Adipocyte (in vitro differentiated cells): Measurements from ENCODE around the gene UQCRH.
"Not testable (repeated sequence)": the region's sequence is repeated elsewhere in the genome, so short reads cannot be mapped to it uniquely, and the experiment has no call there.

ENCODE experiments used
- DNase-seq: peaks from one replicate; pipeline ENCODE4 v3.0.0-alpha.2; 2015; ENCODE audit warnings: low read depth
- H3K27me3 ChIP-seq: replicated peaks from 2 replicates; pipeline ENCODE4 v1.7.0; 2013; ENCODE audit warnings: mild to moderate bottlenecking, low read length, moderate library complexity; ENCODE audit not compliant: control insufficient read depth, insufficient read depth
- H3K36me3 ChIP-seq: 2 replicates; pipeline ENCODE4 v1.7.0; 2013; ENCODE audit warnings: low read length, mild to moderate bottlenecking, moderate library complexity; ENCODE audit not compliant: control insufficient read depth, insufficient read depth, severe bottlenecking
- H3K4me1 ChIP-seq: 2 replicates; pipeline ENCODE4 v1.7.0; 2013; ENCODE audit warnings: mild to moderate bottlenecking, low read length, moderate library complexity; ENCODE audit not compliant: control insufficient read depth, insufficient read depth
- H3K4me3 ChIP-seq: 2 replicates; pipeline ENCODE4 v1.7.0; 2013; ENCODE audit warnings: mild to moderate bottlenecking, low read length, moderate library complexity
- H3K9ac ChIP-seq: 2 replicates; pipeline ENCODE4 v1.7.0; 2013; ENCODE audit warnings: mild to moderate bottlenecking, low read length, moderate library complexity
- H3K9me3 ChIP-seq: 2 replicates; pipeline ENCODE4 v1.7.0; 2013; ENCODE audit warnings: mild to moderate bottlenecking, low read length, moderate library complexity; ENCODE audit not compliant: control insufficient read depth

Gene UQCRH

GRCh38 chr1:46337409-46337808, 33.9 kb downstream of the UQCRH start:
- H3K9ac ChIP-seq, H3K9me3 ChIP-seq, H3K27me3 ChIP-seq, H3K36me3 ChIP-seq, DNase-seq, H3K4me3 ChIP-seq: not testable (repeated sequence)
- peaks cover 15% of the 10 kb centered on the region for H3K4me1 ChIP-seq

- H3K9me3 ChIP-seq, result no peaks in the 10 kb centered on the region
- peaks cover 19% of the 10 kb centered on the region for H3K4me1 ChIP-seq
- H3K36me3 ChIP-seq, result peaks cover 20% of the 10 kb centered on the region
- H3K9ac ChIP-seq, result peak within 1 kb of the TSS; percentile 86
- H3K4me3 ChIP-seq, result peak within 1 kb of the TSS; percentile 82
- peak; percentile 98 for DNase-seq
- H3K27me3 ChIP-seq, result no peaks in the 10 kb centered on the region
These were observed 37.1 kb downstream of the UQCRH start, which contains the start of gene NSUN4 for GRCh38 chr1:46340404-46341221. NSUN4 (plus strand) TSS chr1:46340807; CDS start chr1:46340827, 20 bp downstream.

GRCh38 chr1:46341222-46342083, 38.0 kb downstream of the UQCRH start:
- peak overlapping the region; percentile 82 for H3K4me3 ChIP-seq
- peak overlapping the region; percentile 86 for H3K9ac ChIP-seq
- no peak for DNase-seq
- no peaks in the 10 kb centered on the region for H3K27me3 ChIP-seq
- peaks cover 19% of the 10 kb centered on the region for H3K4me1 ChIP-seq
- H3K9me3 ChIP-seq, result no peaks in the 10 kb centered on the region
- H3K36me3 ChIP-seq, result peaks cover 21% of the 10 kb centered on the region

- no peaks in the 10 kb centered on the region for H3K9me3 ChIP-seq
- peaks cover 19% of the 10 kb centered on the region for H3K4me1 ChIP-seq
- H3K27me3 ChIP-seq, result no peaks in the 10 kb centered on the region
- peaks cover 28% of the 10 kb centered on the region for H3K36me3 ChIP-seq
- peak; percentile 57 for DNase-seq
- H3K4me3 ChIP-seq, result peak overlapping the region; percentile 82
- H3K9ac ChIP-seq, result peak overlapping the region; percentile 86
These were observed 38.7 kb downstream of the UQCRH start for GRCh38 chr1:46342084-46342656.

- no peak overlapping the region for H3K4me3 ChIP-seq
- no peak overlapping the region for H3K9ac ChIP-seq
- no peaks in the 10 kb centered on the region for H3K9me3 ChIP-seq
- no peaks in the 10 kb centered on the region for H3K27me3 ChIP-seq
- H3K36me3 ChIP-seq, result peaks cover 33% of the 10 kb centered on the region
- DNase-seq, result no peak
- H3K4me1 ChIP-seq, result peaks cover 24% of the 10 kb centered on the region
These were observed 39.3 kb downstream of the UQCRH start for GRCh38 chr1:46342677-46343350.

GRCh38 chr1:46343351-46343695, 39.8 kb downstream of the UQCRH start:
- peaks cover 33% of the 10 kb centered on the region for H3K36me3 ChIP-seq
- H3K9ac ChIP-seq, result peak overlapping the region; percentile 8
- H3K9me3 ChIP-seq, result no peaks in the 10 kb centered on the region
- H3K4me1 ChIP-seq, result peaks cover 24% of the 10 kb centered on the region
- no peaks in the 10 kb centered on the region for H3K27me3 ChIP-seq
- DNase-seq, result no peak
- H3K4me3 ChIP-seq, result no peak overlapping the region

- Histone ChIP-seq H3K36me3 (peaks cover 33% of the 10 kb centered on the region), H3K9ac (peak overlapping the region; percentile 8), H3K27me3 (no peaks in the 10 kb centered on the region), H3K4me3 (no peak overlapping the region), H3K4me1 (peaks cover 24% of the 10 kb centered on the region), H3K9me3 (no peaks in the 10 kb centered on the region)
- DNase-seq, result no peak
These were observed 40.2 kb downstream of the UQCRH start for GRCh38 chr1:46343705-46344104.

- H3K4me1 ChIP-seq, result peaks cover 21% of the 10 kb centered on the region
- peaks cover 39% of the 10 kb centered on the region for H3K36me3 ChIP-seq
- H3K27me3 ChIP-seq, result no peaks in the 10 kb centered on the region
- no peak overlapping the region for H3K4me3 ChIP-seq
- DNase-seq, result no peak
- H3K9ac ChIP-seq, result no peak overlapping the region
- H3K9me3 ChIP-seq, result no peaks in the 10 kb centered on the region
These were observed 41.0 kb downstream of the UQCRH start for GRCh38 chr1:46344481-46344880.

- H3K4me1 ChIP-seq, result peaks cover 18% of the 10 kb centered on the region
- DNase-seq, result no peak
- no peak overlapping the region for H3K4me3 ChIP-seq
- no peak overlapping the region for H3K9ac ChIP-seq
- H3K9me3 ChIP-seq, result no peaks in the 10 kb centered on the region
- H3K36me3 ChIP-seq, result peaks cover 47% of the 10 kb centered on the region
- H3K27me3 ChIP-seq, result no peaks in the 10 kb centered on the region
These were observed 41.8 kb downstream of the UQCRH start for GRCh38 chr1:46345281-46345680.

- no peak for DNase-seq
- peaks cover 3% of the 10 kb centered on the region for H3K4me1 ChIP-seq
- no peak overlapping the region for H3K9ac ChIP-seq
- peaks cover 70% of the 10 kb centered on the region for H3K36me3 ChIP-seq
- H3K9me3 ChIP-seq, result no peaks in the 10 kb centered on the region
- no peaks in the 10 kb centered on the region for H3K27me3 ChIP-seq
- H3K4me3 ChIP-seq, result no peak overlapping the region
These were observed 48.9 kb downstream of the UQCRH start for GRCh38 chr1:46352363-46352762.

GRCh38 chr1:46355920-46356319, 52.4 kb downstream of the UQCRH start:
- not testable (repeated sequence) for H3K9me3 ChIP-seq, DNase-seq, H3K4me3 ChIP-seq, H3K4me1 ChIP-seq, H3K27me3 ChIP-seq, H3K9ac ChIP-seq
- peaks cover 64% of the 10 kb centered on the region for H3K36me3 ChIP-seq
